Endothelial cell of hepatic sinusoid (primary cell): ENCODE data around the gene FGD6.
"Not testable (repeated sequence)": the region's sequence is repeated elsewhere in the genome, so short reads cannot be mapped to it uniquely, and the experiment has no call there.

Source experiments
- in situ Hi-C: cut with HindIII; loops from 2 replicates; pipeline ENCODE4 v1.10.0; 2017; ENCODE audit warnings: low sequenced_read_pairs

FGD6 gene

DNA sequence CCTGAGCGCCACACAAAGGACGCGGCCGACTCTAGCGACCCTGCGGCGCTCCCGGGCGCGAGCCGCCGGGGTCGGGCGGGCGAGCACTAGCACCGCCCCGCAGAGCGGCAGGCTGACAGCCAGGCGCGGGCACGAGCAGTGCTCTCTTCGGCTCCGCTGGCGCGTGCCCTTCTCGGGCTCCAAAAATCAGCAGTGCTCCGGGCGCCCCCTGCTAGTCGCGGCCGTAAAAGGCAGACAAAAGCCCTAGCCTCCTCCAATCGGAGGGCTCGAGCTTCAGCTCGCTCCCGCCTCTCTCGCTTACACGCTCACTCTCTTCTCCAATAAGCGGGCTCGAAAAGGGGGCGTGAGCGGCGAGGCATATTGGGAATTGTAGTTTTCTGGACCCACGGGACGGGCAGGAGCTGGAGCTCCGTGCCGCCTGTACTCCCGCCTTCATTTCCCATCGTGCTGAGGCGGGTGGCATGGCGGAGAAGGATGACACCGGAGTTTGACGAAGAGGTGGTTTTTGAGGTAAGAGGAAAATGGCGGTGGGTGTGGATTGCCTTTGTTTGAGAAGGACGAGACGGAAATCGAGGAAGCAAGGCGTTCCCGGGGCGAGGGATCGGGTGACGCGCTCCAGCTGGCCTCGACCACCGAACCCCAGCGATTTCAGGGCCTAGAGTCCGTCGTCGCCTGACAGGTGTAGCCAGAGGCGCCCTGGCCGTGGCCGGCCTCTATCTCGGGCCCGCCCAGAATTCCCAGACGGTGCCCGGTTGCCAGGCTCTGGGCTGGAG lies at the start of gene FGD6, which contains the start of gene VEZT:
Gene FGD6, minus strand, starts transcription at position 91 of the 773 bp plus-strand sequence. CDS start 227 bp downstream, outside the sequence.
Gene VEZT, plus strand, starts transcription at position 431 of the 773 bp plus-strand sequence. Its CDS starts 44 bp downstream, at position 475.
- in situ Hi-C loops: no loop called here

- in situ Hi-C loops: no loop called here
Measured at GRCh38 chr12:95266254-95266653, 49.0 kb upstream of the FGD6 start.

DNA sequence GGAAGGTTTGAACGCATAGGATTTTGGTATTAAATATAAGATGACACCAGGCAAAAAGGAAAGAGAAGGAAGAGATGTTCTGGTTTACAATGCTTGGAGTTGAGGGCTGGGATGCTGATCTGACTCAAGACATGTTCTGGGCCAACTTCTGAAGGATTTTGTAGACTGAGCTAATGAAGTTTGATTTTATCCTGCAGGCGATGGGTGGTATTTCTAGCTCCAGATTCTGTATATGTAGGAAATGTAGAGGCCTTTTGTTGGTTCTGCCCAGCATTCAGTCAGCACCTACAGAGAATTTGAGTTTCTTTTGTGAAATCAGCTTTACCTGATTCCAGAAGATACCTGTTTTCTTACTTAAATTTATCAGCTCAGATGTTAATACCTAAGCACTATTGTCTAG lies 48.5 kb upstream of the FGD6 start:
- in situ Hi-C loops: no loop called here

GRCh38 chr12:95262808-95263207 lies 45.5 kb upstream of the FGD6 start:
- in situ Hi-C loops: no loop called here

DNA sequence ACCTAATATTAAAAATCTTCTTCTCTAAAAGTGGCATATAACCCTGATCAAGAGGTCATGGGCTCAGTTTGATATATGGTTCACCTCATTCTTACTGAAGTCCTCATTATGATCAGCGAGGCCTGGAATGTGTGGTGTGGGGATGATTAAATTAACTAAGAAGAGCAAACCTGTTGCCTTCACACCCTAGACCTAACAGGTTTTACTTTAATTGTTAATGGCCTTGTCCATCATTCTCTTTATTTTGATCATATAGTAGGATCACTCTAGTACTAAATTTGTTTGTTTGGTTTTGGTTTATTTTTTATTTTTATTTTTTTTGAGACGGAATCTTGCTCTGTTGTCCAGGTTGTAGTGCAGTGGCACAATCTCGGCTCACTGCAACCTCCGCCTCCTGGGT lies 43.8 kb upstream of the FGD6 start:
- in situ Hi-C loops: no loop called here

DNA sequence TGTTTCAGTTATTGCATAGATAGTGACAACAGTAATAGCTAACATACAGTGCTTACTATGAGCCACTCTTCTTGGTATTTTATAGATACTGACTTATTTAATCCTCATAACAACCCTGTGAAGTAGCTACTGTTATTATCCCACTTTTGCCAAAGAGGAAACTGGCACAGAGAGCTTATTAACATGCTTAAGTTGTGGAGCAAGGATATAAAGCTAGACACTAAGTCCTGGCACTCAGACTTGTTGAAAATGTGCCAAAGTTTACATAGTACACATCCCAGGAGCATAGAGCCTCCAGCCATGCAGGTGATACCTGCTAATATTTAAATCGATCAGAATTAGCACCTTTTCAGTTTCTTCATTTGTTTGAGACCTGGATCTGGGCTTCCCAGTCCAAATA lies 42.1 kb upstream of the FGD6 start:
- in situ Hi-C loops: no loop called here

- in situ Hi-C loops: no loop called here
Measured at GRCh38 chr12:95258803-95259202, 41.5 kb upstream of the FGD6 start.

- in situ Hi-C loops: no loop called here
Measured at GRCh38 chr12:95258151-95258550, 40.9 kb upstream of the FGD6 start.

GRCh38 chr12:95257541-95257940 lies 40.3 kb upstream of the FGD6 start:
- in situ Hi-C loops: no loop called here

GRCh38 chr12:95253386-95253785 lies 36.1 kb upstream of the FGD6 start:
- in situ Hi-C loops: no loop called here

DNA sequence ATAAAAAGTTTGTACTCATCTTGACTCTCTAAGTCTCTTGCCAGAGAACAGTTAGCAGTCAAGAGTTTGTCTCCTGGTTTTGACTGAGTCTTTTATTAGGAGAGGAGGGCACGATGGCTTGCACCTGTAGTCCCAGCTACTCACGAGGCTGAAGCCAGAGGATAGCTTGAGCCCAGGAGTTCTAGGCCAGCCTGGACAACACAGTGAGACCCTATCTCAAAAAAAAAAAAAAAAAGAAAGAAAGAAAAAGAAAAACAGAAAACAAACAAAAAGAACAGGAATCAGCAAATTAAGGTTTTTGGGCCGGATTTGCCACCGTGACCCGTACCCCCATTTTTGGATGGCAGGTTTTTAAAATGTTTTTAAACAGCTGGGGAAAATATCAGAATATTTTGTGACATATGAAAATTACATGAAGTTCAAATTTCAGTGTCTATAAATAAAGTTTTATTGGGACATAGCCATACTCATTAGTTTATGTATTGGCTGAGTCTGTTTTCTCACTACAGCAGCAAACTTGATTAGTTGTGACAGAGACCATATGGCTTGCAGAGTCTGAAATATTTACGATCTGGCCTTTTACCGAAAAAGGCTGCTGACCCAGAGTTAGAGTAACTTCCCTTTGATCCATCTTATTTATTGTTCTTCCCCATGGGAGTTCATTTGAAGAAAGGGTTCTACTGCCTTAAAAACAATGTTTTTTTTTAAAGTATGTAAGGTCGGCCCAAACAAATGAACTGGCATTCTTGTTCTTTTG lies 31.5 kb upstream of the FGD6 start:
- in situ Hi-C loops: no loop called here

DNA sequence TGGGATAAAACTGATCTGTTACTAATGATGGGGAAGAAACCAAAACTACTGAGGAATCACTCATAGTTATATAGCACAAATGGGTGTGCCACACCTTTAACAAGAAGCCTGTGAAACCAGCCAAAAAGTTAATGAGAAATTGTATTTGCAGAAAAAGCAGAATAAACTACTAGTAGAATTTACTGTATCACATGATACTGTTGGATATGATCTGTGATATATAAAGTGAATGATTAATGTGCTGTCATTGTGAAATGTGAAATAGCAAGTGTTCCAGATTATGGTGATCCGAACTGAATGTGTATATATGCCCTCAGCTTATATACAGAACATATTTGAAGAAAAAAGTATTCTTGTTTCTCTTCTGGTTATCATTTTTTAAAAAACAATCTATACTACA lies 30.8 kb upstream of the FGD6 start:
- in situ Hi-C loops: no loop called here

DNA sequence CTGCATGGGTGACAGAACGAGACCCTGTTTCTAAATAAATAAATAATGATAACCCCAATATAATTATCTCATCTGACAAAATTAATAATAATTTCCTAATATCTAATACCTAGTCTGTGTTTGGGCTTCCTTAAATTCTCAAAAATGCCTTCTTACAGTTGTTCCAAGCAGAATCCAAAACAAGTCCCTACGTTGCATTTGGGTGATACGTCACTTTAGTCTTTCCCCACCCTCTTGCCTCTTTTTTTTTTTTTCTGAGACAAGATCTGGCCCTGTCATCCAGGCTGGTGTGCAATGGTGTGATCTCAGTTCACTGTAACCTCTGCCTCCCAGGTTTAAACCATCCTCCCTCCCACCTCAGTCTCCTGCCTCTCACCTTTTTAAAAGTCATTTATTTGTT lies 27.1 kb upstream of the FGD6 start:
- in situ Hi-C loops: no loop called here

DNA sequence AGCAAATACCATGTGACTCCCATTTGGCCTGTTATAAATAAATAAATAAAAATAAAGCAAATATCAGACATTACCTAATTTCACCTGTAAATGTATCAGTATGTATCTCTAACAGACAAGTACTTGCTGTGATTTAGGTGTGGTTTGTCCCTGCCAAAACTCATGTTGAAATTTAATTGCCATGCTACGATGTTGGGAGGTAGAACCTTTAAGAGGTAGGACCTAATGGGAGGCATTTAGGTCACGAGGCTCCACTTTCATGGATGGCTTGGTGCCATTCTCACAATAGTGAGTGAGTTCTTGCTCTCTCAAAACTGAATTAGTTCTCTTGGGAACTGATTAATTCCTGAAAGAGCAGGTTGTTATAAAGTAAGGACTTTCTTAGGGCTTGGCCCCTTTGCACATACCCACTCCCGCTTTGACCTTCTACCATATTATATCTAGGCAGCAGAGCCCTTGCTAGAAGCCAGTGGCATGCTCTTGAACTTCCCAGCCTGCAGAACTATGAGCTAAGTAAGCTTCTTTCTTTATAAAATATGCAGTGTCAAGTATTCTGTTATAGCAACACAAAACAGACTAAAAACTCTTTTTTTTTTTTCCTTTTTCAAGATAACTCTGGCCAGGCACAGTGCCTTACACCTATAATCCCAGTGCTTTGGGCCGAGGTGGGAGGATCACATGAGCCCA lies 26.4 kb upstream of the FGD6 start:
- in situ Hi-C loops: no loop called here

DNA sequence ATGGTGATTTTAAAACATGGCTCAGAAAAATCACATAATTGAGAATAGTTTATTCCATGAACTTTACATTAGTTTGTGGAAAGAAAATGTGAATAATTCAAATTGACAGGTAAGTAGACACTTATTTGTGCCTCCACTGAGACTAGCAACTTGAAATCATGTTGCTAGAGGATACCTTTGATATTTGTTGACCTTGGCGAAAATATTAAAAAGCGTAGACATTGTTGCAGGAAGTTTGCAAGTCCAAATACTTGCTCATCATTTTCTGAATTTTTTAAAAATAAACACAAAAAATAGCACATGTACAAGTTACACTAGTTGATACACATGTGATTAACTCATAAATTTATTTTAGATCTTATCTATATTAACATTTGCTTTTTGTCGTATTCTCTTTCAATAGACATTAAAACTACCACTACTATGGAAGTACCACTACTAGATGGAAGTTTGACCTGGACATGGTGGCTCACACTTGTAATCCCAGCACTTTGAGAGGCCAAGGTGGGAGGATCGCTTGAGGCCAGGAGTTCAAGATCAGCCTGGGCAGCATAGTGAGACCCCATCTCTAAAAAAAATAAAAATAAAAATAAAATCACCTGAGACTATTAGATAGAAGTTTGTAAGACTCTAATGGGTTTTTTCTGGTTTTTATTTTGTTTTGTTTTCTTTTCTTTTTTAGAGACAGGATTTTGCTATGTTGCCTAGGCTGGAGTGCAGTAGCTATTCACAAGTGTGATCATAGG lies 24.7 kb upstream of the FGD6 start:
- in situ Hi-C loops: no loop called here

GRCh38 chr12:95241138-95241537 lies 23.9 kb upstream of the FGD6 start:
- in situ Hi-C loops: not testable (repeated sequence)

DNA sequence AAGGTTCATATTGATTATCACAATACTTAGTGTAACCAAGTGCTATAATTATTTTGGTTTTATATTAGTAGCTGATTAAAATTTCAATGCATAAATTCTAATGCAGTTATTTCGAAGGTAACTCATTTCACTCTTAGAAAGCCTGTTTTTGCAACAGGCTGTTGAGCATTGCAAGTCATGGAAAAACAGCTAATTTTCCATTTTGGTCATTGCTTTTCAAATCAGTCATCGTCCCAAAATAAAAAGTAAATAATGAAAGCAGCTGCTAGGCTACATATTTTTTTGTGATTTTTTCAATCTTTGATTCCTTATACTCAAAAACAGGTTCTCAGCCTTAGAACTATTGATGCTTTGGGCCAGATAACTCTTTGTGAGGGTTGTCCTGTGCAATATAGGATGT lies 23.3 kb upstream of the FGD6 start:
- in situ Hi-C loops: no loop called here

DNA sequence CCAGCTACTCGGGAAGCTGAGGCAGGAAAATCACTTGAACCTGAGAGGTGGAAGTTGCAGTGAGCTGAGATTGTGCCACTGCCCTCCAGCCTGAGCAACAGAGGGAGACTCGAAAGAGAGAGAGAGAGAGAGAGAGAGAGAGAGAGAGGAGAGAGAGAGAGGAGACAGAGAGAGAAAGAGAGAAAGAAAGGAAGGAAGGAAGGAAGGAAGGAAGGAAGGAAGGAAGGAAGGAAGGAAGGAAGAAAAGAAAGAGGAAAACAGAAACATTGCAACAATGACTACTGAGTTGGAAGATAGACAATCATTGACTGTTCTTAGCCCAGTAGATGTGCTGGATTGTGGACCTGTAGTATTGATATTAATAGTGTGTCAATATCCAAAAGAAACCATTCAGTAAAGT lies 22.6 kb upstream of the FGD6 start:
- in situ Hi-C loops: not testable (repeated sequence)

GRCh38 chr12:95239216-95239615 lies 21.9 kb upstream of the FGD6 start:
- in situ Hi-C loops: no loop called here

DNA sequence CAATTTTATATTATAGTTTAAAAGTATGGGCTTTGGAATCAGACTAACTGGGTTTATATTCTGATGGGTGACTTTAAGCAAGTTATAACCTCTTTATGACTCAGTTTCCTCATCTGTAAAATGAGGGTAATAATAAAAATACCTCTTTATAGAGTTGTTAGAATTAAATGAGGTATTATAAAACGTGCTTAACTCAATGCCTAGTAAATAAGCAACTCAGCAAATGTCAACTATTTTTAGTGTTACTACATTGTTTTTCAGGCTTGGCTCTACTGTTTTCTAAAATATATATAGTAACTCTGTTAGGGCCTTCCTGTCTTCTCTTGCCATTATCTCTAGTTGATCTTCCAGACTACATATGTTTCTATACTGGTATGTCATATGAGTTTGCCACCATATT lies 20.9 kb upstream of the FGD6 start:
- in situ Hi-C loops: no loop called here

DNA sequence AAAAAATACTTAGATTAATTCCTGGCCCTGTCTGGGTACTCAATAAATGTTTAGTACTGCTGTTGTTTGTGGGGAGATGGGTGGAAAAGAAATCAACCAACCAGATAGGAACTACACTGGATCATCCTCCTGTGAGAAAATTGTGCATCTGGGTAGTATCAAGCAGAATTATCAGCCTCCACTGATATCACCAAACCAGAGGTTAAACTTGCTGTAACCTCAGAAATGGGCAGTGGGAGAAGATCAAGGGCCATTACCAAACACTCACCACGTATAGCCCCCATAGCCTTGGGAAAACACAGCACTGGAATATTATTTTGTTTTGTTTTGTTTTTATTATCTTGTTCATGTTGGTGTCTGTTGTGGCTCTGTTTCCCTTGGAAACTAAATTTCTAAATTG lies 20.0 kb upstream of the FGD6 start:
- in situ Hi-C loops: no loop called here
